TTC549 (cell line): Measurements from ENCODE around the gene PLEKHG3.
"Not testable (repeated sequence)": the region's sequence is repeated elsewhere in the genome, so short reads cannot be mapped to it uniquely, and the experiment has no call there.

Experiments
- FAIRE-seq: peaks from 2 replicates; lab custom pipeline; 2012; peaks lifted over from hg19 to GRCh38; lab: Jason Lieb, UNC

The PLEKHG3 gene

DNA sequence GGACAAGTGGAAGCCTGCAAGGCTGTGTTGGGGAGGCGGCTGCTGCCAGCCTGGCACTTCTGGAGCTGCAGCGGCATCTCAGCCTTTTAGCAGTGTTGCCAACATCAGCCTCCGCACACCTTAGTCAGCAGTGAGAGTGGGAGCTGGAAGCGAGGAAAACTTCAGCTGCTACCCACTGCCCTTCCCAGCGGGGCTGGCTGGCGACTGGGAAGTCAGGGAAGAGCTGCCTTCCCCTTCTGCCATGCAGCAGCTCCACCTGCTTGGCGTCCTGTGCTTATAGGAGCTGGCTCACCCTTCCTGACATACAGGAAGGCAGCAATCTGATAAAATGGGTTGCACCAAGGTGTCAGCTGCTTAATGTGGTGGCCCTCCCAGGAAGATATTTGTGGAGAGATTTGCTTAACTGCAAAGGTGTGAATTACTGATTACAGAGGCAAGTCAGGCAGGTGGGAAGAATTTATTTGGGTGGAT is 15.4 kb upstream of the PLEKHG3 start:
- FAIRE-seq, result no peak

DNA sequence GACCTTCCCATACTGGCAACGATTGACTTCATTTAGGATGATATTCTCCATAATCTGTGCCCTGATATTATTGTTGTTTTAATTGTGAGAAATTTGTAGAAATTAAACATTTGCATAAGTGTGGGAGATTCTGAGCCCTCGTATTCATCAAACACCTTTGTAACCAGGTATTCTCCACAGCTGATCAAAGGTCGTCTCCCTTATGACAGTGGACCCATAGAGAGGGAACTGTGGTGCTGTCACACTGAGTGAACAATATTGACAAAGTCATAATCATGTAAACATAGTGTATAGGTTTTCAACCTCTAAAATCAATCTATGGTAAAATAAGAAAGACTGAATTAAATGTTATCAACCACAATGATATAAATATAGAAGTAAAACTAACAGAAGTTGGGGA is 14.9 kb upstream of the PLEKHG3 start:
- FAIRE-seq, result no peak

DNA sequence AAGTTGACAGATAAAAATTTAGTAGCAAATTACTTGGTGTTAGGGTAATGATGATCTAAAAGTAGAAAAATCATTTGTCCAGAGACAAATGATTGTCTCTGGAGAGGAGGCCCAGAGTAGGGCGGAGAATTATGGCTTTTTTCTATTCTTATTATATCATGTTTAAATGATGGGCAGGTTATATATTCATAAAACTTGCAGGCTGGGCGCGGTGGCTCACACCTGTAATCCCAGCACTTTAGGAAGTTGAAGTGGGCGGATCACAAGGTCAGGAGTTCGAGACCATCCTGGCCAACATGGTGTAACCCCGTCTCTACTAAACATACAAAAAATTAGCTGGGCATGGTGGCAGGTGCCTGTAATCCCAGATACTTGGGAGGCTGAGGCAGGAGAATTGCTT is 13.6 kb upstream of the PLEKHG3 start:
- not testable (repeated sequence) for FAIRE-seq

GRCh38 chr14:64691376-64691775 is 12.8 kb upstream of the PLEKHG3 start:
- no peak for FAIRE-seq

DNA sequence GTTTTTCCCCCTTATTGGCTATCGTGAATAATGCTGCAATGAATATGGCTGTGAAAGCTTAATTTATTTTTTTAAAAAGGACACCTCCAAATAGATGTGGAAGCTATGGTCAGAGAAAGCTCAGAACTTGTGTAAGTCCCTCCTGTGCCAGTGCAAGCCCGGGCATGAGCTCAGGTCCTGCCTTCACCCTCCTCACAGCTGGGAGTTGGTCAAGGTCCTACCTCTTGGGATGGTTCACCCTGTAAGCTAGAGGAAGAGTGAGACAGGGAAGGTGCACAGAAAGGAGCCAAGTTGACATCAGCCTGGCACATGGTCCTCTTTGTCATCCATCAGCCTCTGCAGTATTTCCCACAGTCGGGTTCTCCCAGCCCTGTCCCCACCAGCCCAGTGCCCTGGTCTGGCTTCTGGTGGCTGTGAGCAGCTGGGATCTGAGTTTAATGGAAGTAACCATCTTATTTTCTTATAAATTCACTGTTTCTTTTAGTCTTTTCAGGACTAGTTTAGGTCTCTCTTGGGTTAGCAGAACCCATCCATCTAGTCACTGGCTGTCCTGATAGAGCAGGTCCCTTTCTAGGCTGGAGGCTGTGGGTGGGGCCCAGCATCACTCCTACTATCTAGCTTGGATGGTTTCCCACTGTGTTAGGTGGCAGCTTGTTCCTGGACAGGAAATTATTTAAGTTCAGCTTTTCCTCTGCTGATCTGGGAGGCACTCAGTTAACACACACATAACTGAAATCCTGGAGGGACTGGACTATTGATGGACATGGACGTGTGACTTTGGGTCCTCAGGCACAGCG is 11.8 kb upstream of the PLEKHG3 start:
- no peak for FAIRE-seq

- no peak for FAIRE-seq
These were observed 11.0 kb upstream of the PLEKHG3 start for GRCh38 chr14:64692986-64693809.

- FAIRE-seq, result no peak
These were observed 10.4 kb upstream of the PLEKHG3 start for GRCh38 chr14:64693810-64694165.

DNA sequence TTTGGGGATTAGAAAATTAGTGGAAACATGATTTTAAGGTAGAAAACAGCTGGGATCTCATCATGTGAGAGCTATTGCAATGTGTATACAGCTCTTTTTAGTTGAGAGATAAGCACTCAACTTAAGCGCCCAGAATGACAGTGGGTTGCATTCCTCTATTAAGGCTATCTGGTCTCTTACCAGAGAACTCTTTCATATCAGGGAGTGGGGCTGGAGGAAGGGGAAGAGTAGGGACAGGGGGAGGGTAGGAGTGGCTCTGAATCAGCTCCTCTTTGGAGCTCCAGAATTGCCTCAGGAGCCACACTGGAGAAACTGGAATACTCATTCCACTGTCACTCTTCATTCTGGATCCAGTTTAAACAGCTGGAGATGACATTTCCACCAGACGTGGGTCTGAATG is 9.2 kb upstream of the PLEKHG3 start:
- no peak for FAIRE-seq

DNA sequence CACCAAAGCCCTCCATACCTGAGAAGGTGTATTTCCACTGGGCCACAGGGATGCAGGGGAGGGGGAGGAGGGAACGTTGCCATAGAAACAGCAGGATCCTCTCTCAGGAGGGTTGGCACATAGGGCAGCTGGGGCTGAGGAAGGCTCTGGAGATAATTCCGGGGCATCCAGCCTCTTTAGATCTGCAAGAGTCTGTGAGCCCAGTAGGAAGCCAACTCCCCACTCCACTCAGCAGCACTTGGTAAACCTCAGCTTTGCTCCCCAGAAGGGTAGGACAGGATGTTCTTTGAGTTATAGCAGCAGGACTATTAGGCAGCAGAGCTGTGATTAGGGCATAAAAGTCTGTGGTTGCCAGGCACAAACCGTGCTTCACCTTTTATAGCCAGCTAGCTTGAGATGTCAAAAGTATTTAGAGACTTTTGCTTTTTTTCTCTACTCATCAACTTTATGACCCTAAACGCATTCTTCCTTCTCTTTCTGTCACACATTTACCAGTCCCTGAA is 7.8 kb upstream of the PLEKHG3 start:
- FAIRE-seq, result no peak

DNA sequence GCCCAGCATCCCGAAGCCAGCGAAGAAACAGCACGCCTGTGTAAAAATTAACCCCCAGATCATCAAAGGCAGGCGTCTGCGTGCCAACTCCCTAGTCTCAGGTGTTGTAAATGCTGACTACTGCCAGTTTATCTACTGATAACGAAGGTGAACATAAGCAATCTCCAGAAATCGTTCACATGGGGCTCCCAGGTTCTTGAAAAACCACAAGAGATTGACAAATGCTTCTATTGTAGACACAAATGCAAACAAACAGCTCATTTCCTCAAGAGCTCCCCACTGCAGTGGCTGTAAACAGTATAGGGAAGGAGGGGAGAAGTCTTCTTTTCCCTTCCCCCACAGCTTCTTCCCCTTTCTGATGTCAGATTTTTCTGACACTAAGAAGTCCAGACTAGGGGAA is 5.3 kb upstream of the PLEKHG3 start:
- no peak for FAIRE-seq

DNA sequence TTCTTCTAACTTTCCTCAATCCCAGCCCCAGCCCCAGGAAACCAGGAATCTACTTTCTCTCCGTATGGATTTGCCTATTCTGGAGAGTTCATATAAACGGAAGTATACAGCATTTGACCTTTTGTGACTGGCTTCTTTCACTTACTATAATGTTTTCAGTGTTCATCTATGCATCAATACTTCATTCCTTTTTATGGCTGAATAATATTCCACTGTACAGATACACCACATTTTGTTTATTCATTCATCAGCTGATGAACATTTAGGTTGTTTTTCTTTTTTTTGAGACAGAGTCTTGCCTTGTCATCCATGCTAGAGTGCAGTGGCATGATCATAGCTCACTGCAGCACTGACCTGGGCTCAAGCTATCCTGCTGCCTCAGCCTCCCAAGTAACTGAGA is 3.9 kb upstream of the PLEKHG3 start:
- no peak for FAIRE-seq

- no peak for FAIRE-seq
These were observed 3.3 kb upstream of the PLEKHG3 start for GRCh38 chr14:64700894-64701293.

DNA sequence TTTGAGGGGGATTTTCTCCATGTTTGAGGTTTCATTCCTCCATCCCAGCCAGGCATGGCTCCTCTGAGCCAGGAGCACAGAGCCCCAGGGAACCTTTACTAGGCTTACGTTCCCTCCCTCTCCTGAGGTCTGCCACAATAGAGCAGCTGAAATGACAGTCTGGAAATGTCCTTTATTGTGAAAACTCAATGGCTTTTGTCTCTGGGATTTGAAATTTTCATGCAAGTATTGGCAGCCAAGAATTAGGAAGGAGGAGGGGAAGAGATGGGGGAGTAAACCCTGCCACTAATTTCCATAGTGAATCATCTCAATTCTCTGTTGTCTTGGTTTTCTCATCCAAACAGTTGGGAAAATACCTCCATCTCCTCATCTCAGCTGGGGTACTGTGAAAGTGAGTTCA is 2.6 kb upstream of the PLEKHG3 start:
- FAIRE-seq, result no peak

- no peak for FAIRE-seq
These were observed 1.5 kb upstream of the PLEKHG3 start for GRCh38 chr14:64702493-64703394.

GRCh38 chr14:64703395-64704142 is 655 bp upstream of the PLEKHG3 start:
- no peak for FAIRE-seq

DNA sequence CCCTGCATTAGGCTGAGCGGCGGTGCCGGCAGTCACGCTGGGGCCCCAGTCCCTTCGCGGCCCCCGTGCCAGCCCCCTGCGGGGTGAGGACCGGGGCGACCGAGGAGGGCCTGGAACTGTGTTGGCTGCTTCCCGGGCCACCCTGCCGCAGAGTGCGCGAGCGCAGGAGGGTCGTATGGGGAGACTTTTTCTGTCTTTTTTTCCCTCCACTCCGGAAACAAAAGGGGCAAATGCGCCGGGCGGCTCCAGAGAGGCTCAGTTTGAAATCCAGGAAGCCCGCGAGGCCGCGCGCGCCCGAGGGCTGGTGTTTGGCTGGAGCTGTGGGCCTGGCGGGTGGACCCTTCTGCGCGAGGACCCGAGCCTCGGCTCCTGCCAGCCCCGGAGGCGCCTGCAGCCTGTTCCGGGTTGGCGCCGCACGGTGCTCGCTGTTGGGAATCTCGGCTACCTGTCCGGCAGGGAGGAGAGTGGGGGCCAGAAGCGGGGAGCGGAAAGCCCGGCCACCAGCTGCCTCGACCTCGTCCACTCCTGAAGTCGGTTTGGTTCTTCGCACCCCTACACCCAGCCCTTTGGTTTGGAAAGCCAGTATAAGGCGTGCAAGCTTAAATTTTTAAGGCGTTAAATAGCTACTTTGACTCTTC is 638 bp downstream of the PLEKHG3 start:
- FAIRE-seq, result no peak

DNA sequence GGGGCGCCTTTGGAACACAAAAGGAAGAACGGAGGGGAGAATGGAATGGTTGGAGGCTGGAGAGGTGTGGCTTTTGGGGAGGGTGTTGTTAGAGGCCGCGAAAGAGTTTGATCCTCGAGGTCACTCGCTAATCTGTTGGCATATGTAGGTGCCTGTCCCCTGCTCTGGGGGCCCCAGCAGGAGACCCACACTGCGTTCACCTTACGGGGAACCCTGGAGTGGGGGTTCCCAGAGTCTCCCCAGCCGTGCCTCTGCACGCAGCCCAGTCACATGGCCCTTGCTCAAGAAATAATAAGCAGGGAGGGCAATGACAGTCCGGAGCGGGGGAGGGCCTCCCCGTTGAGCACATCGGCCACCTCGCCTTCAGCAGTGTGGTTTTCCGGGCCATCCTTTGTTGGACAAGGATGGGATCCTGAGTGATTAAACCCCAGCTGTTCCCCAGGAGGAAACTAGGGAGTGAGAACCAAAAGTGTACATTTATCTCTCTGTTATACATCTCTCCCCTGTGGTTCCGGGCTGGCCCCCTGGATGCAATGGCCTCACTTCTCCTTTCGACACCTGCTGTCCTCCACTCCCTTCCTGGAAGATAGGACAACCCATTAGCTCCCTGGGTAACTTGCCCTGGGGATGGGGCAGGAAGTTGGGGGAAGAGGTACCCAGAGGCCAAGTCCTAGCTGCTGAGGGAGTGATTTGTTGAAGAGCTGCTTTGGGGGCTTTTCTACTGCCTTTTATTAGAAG is 1.3 kb downstream of the PLEKHG3 start:
- FAIRE-seq, result no peak

DNA sequence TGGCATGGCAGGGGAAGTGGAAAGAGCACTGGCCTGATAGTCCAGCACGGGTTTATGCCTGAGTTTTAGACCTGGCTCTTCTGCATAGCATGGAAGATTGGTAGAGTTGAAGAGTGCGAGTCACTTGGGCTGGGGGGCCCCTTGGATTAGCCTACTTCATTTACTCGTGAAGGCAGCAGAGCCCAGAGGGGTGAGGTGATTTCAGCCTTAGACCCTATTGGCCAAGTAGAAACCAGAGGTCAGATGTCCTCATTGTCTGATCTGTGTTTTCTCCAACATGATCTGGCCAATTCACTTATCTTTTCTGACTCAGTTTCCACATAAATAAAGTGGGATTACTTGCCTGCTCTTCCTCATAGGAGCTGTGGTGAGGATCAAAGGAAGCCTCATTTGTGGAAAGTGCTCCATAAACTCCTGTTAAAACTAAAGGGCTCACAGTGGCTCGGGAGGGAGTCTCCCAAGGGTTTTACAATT is 1.9 kb downstream of the PLEKHG3 start:
- FAIRE-seq, result no peak

GRCh38 chr14:64706593-64707193 is 2.5 kb downstream of the PLEKHG3 start:
- no peak for FAIRE-seq

DNA sequence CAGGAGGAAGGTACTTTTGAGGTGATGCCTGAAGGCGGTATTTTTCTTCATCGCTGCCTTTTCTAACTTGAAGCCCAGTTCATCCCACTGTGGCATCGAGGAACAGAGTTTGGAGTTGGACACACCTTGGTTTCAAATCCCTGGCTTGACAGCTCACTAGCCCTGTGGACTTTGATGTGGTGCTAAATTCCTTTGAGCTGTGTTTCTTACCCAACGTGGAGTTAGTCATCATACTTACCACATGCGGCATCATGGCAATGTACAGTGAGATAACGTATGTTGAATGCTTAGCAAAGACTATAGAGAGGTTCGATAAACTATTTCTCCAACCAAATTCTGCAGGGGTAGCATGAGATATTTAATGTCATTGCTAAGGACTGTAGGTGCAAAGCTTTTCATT is 3.4 kb downstream of the PLEKHG3 start:
- no peak for FAIRE-seq
